Hepatocyte (in vitro differentiated cells): ENCODE data around the gene MAN1C1. TPM values are rescaled to one million over a fixed set of nuclear protein-coding genes. Genes with fewer than 3 reads are reported as not detected.

Source experiments
- DNase-seq: peaks from one replicate; pipeline ENCODE4 v3.0.0-alpha.2; 2016; ENCODE audit warnings: low spot score
- H2AFZ ChIP-seq: fragments of 200-600 bp; sonication (generic); 2 replicates; pipeline ENCODE4 v1.6.0; 2016; ENCODE audit warnings: antibody characterized with exemption, mild to moderate bottlenecking
- H3K27ac ChIP-seq: fragments of 200-600 bp; sonication (generic); 2 replicates; pipeline ENCODE4 v1.5.1; 2016; ENCODE audit warnings: mild to moderate bottlenecking
- H3K27me3 ChIP-seq: fragments of 200-600 bp; sonication (generic); 2 replicates; pipeline ENCODE4 v1.6.1; 2016
- H3K36me3 ChIP-seq: fragments of 200-600 bp; sonication (generic); replicated peaks from 2 replicates; pipeline ENCODE4 v1.5.1; 2016; ENCODE audit warnings: low read depth; ENCODE audit not compliant: insufficient read depth
- H3K4me1 ChIP-seq: fragments of 200-600 bp; sonication (generic); 2 replicates; pipeline ENCODE4 v1.5.1; 2016; ENCODE audit warnings: mild to moderate bottlenecking, moderate library complexity; ENCODE audit not compliant: insufficient read depth
- H3K4me2 ChIP-seq: fragments of 200-600 bp; sonication (generic); 2 replicates; pipeline ENCODE4 v1.6.0; 2016
- H3K4me3 ChIP-seq: fragments of 200-600 bp; sonication (generic); 2 replicates; pipeline ENCODE4 v1.5.1; 2016; ENCODE audit warnings: mild to moderate bottlenecking
- H3K79me2 ChIP-seq: fragments of 200-600 bp; sonication (generic); 2 replicates; pipeline ENCODE4 v1.6.0; 2017; ENCODE audit warnings: mild to moderate bottlenecking
- H3K9me2 ChIP-seq: fragments of 200-600 bp; sonication (generic); replicated peaks from 2 replicates; pipeline ENCODE4 v1.6.0; 2017; ENCODE audit warnings: mild to moderate bottlenecking; ENCODE audit not compliant: insufficient read depth
- H3K9me3 ChIP-seq: fragments of 200-600 bp; sonication (generic); 2 replicates; pipeline ENCODE4 v1.5.1; 2016; ENCODE audit warnings: low read depth, mild to moderate bottlenecking
- H4K20me1 ChIP-seq: fragments of 200-600 bp; sonication (generic); 2 replicates; pipeline ENCODE4 v1.6.0; 2016; ENCODE audit warnings: mild to moderate bottlenecking; ENCODE audit not compliant: insufficient read depth, poor library complexity, severe bottlenecking
- CTCF ChIP-seq: fragments of 200-600 bp; sonication (generic); IDR thresholded peaks from 2 replicates; pipeline ENCODE4 v1.5.1; 2016; ENCODE audit warnings: antibody characterized with exemption, mild to moderate bottlenecking; ENCODE audit not compliant: poor library complexity
- EZH2 ChIP-seq: fragments of 200-600 bp; sonication (generic); IDR thresholded peaks from 2 replicates; pipeline ENCODE4 v1.6.1; 2016; ENCODE audit warnings: antibody characterized with exemption, mild to moderate bottlenecking, borderline replicate concordance
- EZH2phosphoT487 ChIP-seq: fragments of 200-600 bp; sonication (generic); IDR thresholded peaks from one replicate; pipeline ENCODE4 v1.6.1; 2018; ENCODE audit warnings: antibody characterized with exemption, mild to moderate bottlenecking, low read depth, moderate library complexity; ENCODE audit not compliant: unreplicated experiment, severe bottlenecking
- WGBS: methylation state at CpG from one replicate; pipeline ENCODE4 v1.1.6; 2016; ENCODE audit warnings: low lambda C conversion rate; ENCODE audit errors: missing lambda C conversion rate; 5-methylcytosine and 5-hydroxymethylcytosine counted together
- polyA plus RNA-seq: library from polyadenylated mRNA; unstranded; fragments of >200 nt; fragmentation: Nextera tagmentation; extraction: Ambion mirVana; gene quantifications from 2 replicates; pipeline ENCODE4 v1.2.1, GENCODE V29; 2016
- total RNA-seq: library from RNA; depleted of rRNA; stranded (reverse); fragments of >200 nt; gene quantifications from 2 replicates; pipeline ENCODE4 v1.2.3, GENCODE V29; 2014

MAN1C1 gene
- total and polyA plus RNA-seq, 2 experiments from 2014 or later, result 20.6 to 29.3 TPM

- no peaks in the 10 kb centered on the region for H3K9me2 ChIP-seq
- WGBS, result 88% methylated on average over 4 of the region's 4 CpGs
- no peaks in the 10 kb centered on the region for H4K20me1 ChIP-seq
Observed at GRCh38 chr1:25713961-25714360, 97.4 kb downstream of the MAN1C1 start.

GRCh38 chr1:25714372-25714931 lies 97.9 kb downstream of the MAN1C1 start:
- no peak overlapping the region for H3K27ac ChIP-seq
- no peak for TF ChIP-seq CTCF
- no peak for TF ChIP-seq EZH2phosphoT487
- no peak for TF ChIP-seq EZH2
- H3K9me2 ChIP-seq, result no peaks in the 10 kb centered on the region
- no peaks in the 10 kb centered on the region for H4K20me1 ChIP-seq
- H3K4me2 ChIP-seq, result no peak overlapping the region
- no peak for DNase-seq
- WGBS, result 56% methylated on average over 2 of the region's 2 CpGs
- no peaks in the 10 kb centered on the region for H3K36me3 ChIP-seq
- H2AFZ ChIP-seq, result no peak overlapping the region
- H3K4me3 ChIP-seq, result no peak overlapping the region
- no peaks in the 10 kb centered on the region for H3K79me2 ChIP-seq
- H3K9me3 ChIP-seq, result no peaks in the 10 kb centered on the region
- H3K27me3 ChIP-seq, result no peaks in the 10 kb centered on the region
- H3K4me1 ChIP-seq, result no peaks in the 10 kb centered on the region

More at GRCh38 chr1:25713961-25714360, 97.4 kb downstream of the MAN1C1 start:
- DNase-seq, result no peak
- Histone ChIP-seq H3K4me1 (no peaks in the 10 kb centered on the region), H3K4me2 (no peak overlapping the region), H2AFZ (no peak overlapping the region), H3K27ac (no peak overlapping the region), H3K9me3 (no peaks in the 10 kb centered on the region), H3K27me3 (no peaks in the 10 kb centered on the region), H3K36me3 (no peaks in the 10 kb centered on the region), H3K4me3 (no peak overlapping the region), H3K79me2 (no peaks in the 10 kb centered on the region)
- TF ChIP-seq EZH2, result no peak
- no peak for TF ChIP-seq CTCF
- TF ChIP-seq EZH2phosphoT487, result no peak

DNA sequence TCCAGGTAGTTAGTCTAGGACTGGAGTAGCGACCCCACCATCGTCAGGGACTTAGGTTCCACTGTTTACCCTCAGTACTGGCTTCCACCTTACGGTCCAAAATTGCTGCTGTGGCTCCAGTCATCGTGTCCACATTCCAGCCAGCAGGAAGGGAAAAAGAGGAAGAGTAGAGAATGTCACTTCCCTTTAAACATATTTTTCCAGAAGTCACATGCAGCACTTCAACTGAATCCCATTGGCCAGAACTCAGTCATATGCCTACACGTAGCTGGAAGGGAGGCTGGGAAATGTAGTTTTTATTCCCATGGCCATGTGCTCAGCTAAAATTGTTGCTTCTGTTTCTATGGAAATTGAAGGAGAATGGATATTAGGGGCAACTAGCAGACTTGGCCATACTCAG lies 99.3 kb downstream of the MAN1C1 start:
- no peak for TF ChIP-seq EZH2phosphoT487
- no peak for TF ChIP-seq EZH2
- TF ChIP-seq CTCF, result no peak
- no peaks in the 10 kb centered on the region for H4K20me1 ChIP-seq
- no peaks in the 10 kb centered on the region for H3K79me2 ChIP-seq
- H3K27ac ChIP-seq, result no peak overlapping the region
- no peak for DNase-seq
- no peak overlapping the region for H2AFZ ChIP-seq
- no peak overlapping the region for H3K4me2 ChIP-seq
- H3K36me3 ChIP-seq, result no peaks in the 10 kb centered on the region
- no peaks in the 10 kb centered on the region for H3K27me3 ChIP-seq
- WGBS, result 94% methylated on average over 5 of the region's 5 CpGs
- no peak overlapping the region for H3K4me3 ChIP-seq
- H3K9me2 ChIP-seq, result no peaks in the 10 kb centered on the region
- no peaks in the 10 kb centered on the region for H3K9me3 ChIP-seq
- no peaks in the 10 kb centered on the region for H3K4me1 ChIP-seq
